ENCODE data around the gene EML6.

DNA sequence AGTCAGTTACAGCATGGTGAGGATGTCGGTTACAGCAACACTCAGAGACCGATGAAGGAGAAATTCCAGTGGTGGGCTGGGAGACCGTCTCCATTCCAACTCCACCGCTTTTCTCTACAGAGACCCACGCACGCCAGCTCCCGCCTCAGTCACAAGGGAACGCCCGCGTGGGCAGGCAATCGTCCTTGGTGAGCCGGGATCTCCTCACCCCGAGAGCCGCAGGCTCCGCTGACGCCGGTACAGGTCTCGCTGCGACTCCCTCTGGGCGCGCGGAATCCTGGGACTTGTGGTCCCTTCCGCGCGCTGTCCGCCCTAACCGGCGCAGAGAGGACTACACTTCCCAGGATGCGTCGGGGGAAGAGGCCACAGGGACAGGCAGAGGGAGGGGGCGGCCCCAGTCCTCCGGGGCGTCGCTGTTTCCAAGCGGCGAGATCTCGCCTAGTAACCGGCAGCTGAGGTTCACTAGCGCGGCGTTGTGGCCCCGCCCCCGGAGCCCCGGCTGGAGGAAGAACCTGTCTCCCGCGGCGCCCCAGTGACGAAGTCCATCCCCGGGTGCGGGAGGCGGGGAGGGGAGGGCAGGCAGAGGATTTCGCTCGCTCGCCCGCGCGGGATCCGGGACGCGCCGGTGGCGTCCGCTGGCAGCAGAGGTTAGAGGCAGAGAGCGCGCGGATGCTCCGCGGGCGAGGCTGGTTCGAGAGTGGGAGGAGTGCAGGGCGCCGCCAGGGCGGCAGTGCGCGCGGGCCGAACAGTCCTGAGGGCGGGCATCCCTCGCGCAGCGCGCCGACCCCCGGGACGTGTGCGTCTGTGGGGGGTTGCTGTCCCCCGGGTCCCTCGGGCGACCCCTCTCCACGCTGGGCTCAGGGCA is at the start of gene EML6:
- TF ChIP-seq, protein P1, sequence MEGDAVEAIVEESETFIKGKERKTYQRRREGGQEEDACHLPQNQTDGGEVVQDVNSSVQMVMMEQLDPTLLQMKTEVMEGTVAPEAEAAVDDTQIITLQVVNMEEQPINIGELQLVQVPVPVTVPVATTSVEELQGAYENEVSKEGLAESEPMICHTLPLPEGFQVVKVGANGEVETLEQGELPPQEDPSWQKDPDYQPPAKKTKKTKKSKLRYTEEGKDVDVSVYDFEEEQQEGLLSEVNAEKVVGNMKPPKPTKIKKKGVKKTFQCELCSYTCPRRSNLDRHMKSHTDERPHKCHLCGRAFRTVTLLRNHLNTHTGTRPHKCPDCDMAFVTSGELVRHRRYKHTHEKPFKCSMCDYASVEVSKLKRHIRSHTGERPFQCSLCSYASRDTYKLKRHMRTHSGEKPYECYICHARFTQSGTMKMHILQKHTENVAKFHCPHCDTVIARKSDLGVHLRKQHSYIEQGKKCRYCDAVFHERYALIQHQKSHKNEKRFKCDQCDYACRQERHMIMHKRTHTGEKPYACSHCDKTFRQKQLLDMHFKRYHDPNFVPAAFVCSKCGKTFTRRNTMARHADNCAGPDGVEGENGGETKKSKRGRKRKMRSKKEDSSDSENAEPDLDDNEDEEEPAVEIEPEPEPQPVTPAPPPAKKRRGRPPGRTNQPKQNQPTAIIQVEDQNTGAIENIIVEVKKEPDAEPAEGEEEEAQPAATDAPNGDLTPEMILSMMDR (IDR thresholded peaks at IDR 0.05) = peak in 4 of 6 experiments; percentile 23 to 40 (median 30)
- peak in 2 of 4 donors; percentile 41 to 73 for TF ChIP-seq POLR2A (IDR thresholded peaks at IDR 0.05)
